HG03139 (cell line): Measurements from ENCODE around the gene USF1.

Experiments
- ATAC-seq: cut with Tn5 transposase; IDR thresholded peaks from one replicate; pipeline ENCODE4 v1.9.1; 2021; ENCODE audit not compliant: unreplicated experiment

The USF1 gene, protein sequence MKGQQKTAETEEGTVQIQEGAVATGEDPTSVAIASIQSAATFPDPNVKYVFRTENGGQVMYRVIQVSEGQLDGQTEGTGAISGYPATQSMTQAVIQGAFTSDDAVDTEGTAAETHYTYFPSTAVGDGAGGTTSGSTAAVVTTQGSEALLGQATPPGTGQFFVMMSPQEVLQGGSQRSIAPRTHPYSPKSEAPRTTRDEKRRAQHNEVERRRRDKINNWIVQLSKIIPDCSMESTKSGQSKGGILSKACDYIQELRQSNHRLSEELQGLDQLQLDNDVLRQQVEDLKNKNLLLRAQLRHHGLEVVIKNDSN

DNA sequence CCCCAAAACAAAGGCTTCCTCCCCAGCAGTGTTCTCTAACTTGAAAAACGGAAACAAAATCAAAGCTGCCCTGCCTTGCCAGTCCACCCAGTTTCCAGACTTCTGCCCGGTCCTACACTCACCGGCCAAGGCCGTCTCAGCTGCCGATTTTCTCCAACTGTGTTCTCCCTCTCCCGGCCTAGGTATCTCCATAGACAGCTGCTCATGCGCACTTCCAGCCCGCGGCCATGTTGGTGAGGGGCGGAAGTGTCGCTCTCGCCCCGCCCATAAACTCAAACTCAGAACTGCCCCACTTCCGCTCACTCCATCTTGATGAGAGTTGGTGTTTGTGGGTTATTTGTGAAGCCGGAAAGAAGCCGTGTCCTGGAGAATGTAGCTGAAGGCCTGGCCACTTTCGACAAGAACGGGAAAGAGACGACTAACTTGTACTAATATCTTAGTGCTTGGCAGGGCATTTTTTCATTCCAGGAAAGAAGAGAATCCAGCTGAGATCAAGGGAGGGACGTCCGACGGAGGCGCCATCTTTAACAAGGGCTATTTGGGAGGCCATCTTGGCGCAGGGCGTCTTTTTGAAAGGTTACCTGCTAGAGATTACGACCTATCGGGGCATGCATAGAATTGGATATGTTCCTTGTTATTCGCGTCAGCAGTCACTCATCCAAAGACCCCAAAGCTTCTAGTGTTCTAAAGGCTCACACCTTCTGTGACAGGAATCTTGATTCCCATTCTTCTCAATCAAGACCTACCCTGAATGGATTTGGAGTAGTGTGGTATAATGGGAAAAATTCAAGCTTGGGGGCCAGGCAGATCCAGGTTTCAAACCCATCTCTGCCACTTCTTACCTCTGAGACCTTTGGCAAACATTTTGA lies at the start of gene USF1:
Gene USF1 (minus strand): TSS at position 242 of the 869 bp plus-strand sequence. CDS start 2,702 bp downstream, outside the sequence.
- ATAC-seq: peak; percentile 64

DNA sequence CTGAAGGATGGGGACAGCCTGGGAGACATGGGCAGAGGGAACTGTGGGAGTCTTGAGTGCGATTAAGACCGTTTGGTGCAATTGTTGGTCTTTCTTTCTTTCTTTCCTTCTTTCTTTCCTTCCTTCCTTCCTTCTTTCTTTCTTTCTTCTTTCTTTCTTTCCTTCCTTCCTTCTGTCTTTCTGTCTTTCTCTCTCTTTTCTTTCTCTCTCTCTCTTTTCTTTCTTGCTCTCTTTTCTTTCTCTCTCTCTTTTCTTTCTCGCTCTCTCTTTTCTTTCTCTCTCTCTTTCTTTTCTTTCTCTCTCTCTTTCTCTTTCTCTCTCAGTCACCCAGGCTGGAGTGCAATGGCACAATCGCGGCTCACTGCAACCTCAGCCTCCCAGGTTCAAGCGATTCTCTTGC lies 49.5 kb upstream of the USF1 start:
- ATAC-seq: no peak

DNA sequence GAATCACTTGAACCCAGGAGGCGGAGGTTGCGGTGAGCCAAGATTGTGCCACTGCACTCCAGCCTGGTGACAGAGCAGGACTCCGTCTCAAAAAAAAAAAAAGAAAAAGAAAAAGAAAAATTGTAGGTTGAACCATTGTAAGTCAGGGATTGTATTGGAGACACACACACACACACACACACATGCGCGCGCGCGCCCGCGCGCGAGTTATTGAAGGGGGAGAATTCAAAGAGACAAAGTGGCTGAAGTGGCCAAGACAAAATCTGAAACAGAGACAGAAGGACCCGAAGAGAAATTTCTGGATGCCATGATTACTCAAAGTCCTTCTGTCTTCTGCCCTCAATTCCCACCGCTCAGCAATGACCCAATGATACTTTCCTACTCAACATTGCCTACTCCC lies 48.7 kb upstream of the USF1 start:
- ATAC-seq: no peak

DNA sequence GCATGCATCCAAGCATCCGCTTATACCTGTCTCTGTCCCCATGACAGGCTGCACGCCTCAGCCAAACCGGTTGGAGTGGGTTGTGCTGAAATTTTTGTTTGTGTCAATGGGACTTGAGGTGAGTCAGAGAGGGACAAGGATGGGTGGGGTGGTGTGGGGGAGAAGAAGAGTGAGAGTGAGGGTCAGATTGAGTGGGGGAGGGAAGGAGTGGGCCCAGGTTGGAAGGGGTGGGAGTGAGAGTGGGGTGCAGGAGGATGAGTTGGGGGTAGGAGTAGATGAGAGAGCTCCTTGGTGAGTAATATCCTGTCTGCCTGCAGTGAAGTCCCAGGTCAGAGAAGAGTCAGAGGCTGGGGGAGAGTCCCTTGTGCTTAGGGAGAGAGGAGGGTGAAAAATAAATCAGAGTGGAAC lies 46.8 kb upstream of the USF1 start:
- ATAC-seq: no peak

DNA sequence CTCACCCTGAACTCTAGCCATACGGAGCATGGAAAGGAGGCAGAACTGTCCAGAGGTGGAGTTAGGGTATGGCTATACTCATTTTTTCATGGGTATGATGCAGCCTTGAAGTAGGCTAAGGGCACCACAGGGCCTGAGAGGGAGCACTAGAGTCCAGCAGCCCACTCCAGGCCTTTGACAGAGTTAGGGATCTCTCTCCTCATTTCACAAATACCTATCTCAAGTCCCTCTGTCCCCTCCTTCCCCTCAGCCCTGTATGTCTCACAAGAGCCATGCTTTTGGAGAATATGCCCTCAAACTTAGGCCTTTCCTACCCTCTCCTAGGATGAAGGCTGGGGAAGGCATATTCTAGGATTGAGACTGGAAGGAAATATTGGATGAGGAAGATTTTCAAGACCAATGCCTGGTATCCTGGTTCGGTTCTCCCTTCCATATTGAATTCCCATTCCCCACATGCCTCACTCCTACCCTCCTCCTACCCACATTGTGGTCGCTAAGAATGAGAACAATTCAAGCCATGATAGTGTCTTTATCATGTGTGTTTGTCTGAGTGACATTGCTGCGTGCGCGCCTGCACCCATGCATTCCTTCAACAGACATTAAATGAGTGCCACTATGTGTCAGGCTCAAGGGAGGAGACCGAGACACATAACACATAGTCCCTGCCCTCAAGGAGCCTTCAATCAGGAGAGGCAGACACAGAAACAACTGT lies 46.2 kb upstream of the USF1 start:
- no peak for ATAC-seq

DNA sequence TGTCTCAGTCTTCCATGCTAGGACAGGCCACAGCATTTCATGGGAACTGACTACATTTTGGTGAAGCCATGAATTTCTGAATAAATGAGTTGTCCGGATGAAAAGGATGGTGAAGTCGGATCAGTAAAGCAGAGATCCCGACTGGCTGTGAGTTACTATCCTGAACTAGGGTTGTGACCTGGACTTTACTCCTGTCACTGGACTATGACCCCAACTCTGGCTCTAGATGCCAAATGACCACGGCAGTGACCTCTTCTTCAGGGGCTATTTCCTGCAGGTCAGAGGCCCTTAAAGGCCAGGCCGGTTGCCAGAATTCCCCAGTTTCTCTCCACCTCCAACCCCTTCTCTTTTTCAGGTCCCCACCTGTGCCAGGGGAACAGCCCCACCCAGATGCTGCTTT lies 45.3 kb upstream of the USF1 start:
- ATAC-seq: no peak

DNA sequence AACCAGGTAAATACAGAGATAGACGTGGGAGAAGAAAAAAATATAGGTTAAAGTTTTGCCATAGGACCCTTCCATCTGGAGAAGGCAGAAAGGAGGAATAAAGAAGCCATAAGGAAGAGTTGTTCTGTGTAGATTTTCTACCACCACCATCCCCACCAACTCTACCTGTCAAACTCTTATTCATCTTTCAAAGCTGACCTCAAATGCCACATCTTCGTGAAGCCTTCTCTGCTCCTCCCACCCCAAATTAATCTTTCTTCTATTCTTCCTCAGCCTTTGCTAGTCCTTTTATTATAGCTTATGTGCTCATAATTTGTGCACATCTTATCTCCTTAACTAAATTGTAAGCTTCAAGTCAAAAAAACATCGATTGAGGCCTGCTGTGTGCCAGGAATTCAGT lies 44.8 kb upstream of the USF1 start:
- ATAC-seq: no peak

DNA sequence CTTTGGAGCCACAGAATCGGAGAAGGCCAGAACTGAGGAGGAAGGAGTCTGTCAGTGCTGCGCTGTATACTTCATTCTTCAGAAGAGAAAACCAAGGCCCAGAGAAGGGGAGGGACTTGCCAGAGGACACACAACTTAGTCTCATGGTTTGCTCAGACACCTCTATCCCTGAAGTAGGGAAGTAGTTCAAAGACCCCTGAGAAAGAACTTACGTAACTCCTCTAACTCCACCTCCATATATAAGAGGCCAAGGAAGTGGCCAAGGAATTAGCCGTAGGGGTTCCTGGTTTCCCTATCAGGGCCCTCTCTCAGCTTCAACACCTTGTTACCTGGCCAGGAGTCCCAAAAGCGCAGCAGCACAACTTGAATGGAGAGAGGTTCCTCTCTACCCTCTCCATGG lies 44.2 kb upstream of the USF1 start:
- ATAC-seq: no peak

DNA sequence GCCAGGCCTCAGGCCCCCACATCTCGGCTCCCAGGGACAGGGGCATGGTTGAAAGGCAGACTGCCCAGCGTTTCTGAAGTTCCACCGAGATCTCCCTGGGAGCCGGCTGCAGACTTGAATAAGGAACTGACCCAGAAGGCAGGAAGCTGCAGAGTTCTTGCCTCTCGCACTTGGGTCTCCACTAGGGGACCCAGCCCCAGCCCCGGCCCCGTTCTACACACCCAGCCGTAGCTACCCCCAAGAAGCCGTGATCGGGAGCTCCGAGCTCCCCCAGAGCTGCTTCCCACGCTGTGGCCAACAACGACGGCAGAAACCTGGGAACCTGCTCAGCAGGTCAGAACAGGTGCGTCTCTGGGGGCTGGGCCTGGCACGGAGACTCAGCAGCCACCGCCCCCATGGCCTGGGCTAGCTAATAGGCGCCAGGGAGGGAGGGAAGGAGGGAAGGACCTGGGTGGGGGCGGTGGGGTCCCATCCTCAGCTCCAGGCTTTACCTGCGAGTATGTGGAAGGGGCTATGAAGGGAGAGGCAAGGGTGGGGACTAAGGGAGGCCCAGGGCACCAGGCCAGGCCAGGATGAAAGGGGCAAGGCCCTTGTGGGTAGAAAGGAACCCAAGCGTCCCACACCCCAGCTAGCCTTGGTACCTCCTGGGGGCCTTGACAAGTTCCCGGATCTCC lies 43.6 kb upstream of the USF1 start, which contains the start of gene NECTIN4:
Gene NECTIN4 (minus strand): TSS at position 308 of the 674 bp plus-strand sequence. CDS start 262 bp downstream, at position 46.
- no peak for ATAC-seq

DNA sequence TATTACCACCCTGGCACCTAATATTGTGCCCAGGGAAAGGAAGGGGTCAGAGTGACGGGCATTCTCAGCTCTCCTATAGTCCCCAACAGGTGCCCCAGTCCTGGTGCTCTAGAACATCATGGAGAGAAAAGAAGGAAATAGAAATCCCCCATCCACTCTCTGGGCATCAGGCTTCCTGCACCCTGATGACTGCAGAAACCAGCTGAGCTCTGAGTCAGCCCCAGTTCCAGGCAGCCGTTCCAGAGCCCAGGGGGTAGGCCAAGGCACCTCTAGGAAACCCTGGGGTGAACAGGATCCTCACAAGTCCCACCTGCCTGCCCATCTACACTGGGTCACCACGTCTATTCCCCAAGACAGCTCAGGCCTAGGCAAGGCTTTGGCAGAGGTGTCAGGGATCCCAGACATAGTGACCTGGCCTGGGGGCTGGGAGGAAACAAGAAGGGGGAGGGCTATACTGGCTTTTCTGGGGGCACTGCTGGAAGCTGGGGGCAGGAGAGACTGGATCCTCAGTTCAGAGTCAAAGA lies 42.9 kb upstream of the USF1 start:
- no peak for ATAC-seq

DNA sequence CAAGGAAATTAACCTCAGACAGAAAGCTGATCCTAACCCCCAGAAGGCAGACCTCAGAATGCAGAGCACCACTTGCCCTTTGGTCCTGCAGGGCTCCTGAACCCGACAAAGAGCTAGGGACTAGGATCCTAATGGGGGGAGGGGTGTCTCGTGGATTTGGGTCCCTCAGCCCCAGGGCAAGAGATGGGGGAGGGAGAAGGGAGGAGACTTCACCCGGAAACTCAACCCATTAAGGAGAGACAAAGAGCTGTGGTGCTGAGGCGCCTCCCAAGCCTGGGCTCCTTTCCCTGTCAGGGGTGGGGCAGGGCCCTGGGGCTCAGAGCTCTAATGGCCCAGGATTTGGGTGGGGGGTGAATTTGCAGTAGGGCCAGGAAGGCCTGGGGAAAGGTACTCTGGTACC lies 40.7 kb upstream of the USF1 start:
- ATAC-seq: no peak

DNA sequence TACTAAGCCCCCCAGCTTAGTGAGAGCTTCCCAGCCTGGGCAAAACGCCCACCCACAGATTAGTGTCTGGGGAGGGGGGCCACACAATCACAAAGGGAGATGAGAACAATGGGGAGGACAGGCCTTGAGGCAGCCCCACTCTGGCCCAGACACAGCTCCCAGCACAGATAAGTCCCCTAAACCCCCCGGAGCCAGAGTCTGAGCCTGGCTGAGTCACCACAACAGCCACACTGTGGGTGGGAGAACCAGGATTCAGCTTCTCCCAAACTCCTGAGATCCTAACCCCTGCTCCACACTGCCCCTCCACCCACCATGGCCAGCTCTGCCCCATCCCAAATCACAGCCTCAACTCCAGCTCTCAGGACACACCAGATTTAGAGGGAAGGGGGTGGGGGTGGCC lies 39.4 kb upstream of the USF1 start:
- no peak for ATAC-seq

DNA sequence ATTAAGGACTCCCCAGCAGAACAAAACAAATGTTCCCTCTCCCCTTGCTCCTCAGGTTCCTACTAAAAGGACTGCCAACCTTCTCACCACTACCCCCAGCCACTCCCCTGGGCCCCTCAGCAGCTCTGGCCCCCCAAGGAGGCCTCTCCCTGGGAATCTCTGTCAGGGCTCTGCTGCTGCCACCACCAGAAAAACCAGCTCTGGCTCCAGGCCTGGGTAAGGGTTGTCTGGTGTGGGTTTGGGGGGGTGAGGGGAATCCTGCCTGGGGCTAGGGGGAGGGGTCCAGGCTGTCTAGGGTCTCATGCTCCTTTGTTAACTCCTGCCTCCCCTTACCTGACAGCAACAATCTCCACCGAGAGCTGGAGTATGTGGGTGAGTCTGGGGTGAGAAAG lies 38.8 kb upstream of the USF1 start:
- no peak for ATAC-seq

DNA sequence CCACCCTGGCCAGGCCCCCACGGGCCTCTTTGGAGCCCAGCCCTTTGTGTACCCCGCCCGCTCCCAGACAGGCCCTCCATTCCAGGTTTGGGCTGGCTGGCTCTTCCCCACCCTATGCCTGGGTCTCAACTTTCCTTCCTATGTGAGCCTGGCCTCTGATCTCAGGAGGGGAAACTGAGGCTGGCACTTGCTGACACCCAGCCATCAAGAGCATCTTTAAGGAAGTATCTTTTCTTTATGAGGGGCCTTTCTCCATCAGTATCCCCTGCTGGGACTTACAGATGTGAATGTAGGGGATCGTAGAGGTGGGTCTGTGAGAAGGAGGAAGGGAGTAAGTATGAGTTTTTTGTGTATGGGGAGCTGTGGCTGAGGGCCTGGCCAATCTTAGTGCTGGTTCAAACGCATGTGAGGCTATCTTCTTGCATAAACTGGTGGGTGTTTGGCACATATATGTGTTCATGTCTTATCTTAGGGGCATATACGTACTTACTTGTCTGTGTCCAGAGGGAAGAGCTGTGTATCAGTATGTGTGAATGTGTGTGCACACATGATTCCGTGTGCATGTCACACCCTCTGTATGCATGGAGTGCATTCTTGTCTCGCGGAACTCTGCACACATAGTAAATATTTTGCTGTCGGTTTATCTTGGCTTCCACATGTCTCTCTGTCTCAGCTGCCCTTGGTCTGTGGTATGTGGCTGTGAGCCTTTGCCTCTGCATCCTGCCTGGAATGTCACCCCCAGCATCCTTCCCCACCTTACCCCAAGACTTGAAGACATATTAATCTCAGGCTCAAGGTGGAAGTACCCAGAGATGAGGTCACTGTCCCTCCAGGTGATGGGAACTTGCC lies 38.2 kb upstream of the USF1 start:
- ATAC-seq: no peak

DNA sequence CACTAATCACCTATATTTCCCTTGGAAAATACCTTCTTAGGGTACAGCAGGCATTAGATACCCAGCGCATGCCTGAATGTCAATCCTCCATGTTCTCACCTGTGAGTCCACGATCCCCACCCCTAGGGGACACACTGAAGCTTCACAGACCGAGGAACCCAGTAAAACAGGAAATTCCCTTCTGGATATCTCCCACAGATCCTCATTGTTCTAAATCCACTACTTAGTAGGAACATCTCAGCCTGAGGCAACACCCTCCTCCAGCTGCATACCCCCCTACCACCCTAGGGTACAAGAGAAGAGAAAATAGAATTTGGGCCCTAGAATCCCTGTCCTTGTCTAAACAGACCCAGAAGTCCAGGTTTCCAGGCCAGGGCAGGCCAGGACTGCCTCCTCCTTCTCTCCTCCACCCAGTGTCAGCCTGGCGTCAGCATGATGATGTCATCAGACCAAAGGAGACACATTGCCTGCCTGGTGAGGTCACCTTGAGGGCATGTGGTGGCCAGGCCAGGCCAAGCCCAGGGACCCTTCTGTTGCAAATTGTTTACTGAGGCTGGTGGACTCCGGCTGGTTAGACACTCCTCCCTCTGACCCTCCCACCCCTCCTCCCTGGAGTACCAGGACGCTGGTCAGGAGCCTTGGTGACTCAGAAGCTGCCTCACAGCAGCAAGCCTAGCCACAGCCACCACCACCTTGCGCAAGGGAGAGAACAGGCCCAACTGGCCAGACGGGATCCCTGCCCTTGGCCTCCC lies 37.4 kb upstream of the USF1 start:
- no peak for ATAC-seq

DNA sequence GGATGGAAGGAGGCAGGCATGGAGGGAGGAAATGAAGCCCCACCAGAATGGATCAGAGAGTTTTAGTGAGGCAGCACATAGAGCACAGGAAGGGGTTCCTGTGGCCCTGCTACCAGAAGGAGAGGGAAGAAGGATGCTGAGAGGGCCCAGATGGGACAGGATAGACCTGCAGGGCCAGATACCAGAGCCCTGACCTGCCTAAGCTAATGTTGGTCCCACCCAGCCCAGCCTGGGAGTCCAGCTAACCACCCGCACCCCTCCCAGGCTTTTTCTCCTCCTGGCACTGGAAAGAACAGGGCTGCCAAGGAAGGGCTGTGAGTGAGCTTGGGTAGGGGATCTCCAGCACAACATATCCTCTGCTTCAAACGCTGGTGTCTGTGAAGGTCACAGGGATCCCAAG lies 36.7 kb upstream of the USF1 start:
- ATAC-seq: no peak

DNA sequence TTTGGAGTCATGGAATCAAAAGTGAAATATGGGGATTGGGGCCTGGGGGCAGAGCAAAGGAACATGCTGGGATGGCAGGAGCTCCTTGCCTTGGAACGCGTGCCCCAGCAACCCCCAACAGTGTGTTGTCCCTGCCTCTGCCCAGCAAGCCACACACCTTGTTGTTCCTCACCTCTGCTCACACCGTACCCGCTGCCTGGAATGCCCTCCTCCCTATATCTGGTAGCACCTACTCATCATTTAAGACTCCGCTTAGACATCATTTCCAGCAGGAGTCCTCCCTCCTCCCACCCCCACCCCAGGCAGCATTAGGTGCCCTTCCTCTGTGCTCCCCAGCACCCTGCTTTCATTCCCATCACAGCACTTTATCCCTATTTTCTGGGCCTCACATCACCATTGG lies 35.7 kb upstream of the USF1 start:
- no peak for ATAC-seq

DNA sequence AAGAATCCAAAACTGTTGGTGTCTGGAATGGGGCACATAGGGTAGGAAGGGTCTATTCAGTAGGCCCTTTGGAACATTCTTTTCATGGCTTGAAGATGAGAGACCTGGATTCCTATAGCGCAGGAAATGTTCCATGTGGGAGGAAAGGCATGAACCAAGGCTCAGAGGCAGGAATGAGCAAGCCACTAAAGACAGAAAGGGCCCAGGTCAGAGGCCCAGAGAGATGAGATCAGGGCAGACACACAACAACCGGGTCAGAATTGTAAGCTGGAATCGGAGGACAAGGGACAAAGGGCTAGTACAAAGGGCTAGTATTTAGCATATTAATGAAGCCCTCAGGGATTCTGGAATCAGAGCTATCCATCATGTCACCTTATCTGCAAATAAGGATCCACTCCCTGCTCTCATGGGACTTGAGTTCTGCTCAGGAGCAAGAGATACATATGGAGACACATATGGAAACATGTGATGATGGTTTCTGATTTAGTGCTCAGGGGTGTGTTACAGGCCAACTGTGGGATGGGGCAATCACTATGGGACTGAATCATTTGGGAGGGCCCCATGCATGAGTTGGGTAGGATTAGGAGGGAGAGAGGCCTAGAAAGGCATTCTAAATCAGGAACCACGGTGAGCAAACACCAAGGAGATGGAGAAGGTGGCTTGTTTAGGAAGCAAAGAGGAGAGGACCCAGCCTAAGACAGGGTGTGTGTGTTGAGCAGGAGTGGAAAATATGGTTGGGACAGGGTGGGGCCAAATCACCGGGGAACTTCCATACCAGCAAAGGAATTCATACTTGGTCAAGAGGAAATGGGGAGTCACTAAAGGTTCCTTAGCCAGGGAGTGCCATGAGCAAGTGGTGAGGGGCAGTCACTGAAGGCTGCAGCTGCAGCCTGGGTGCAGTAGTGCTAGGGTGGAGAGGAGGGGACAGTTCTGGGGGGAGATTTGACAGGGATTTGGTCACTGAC lies 34.9 kb upstream of the USF1 start:
- ATAC-seq: no peak
